Upper lobe of left lung (tissue), 6 donors: Measurements from ENCODE around the gene ABHD18. TPM values are rescaled to one million over a fixed set of nuclear protein-coding genes. Genes with fewer than 3 reads are reported as not detected.
"Not testable (repeated sequence)": the region's sequence is repeated elsewhere in the genome, so short reads cannot be mapped to it uniquely, and the experiment has no call there.

Experiments
- ATAC-seq, 2 donors: fragments of 200-7000 bp; cut with Tn5 transposase; one replicate each; pipeline ENCODE4 v1.9.1; 2022; ENCODE audit warnings: mild to moderate bottlenecking in 2 of 2, moderate library complexity in 2 of 2; ENCODE audit not compliant: low FRiP score in 2 of 2
- DNase-seq, 2 donors: peaks; one replicate each; pipeline ENCODE4 v3.0.0-alpha.2; 2019 to 2020
- H3K27ac ChIP-seq, 4 donors: fragments of 200-600 bp; sonication (generic); one replicate each; pipeline ENCODE4 v1.5.1; 2016 to 2019
- H3K27me3 ChIP-seq, 4 donors: fragments of 200-600 bp; sonication (generic); one replicate each; pipeline ENCODE4 v1.5.1; 2017 to 2019
- H3K36me3 ChIP-seq, 4 donors: fragments of 200-600 bp; sonication (generic); one replicate each; pipeline ENCODE4 v1.5.1; 2016 to 2019
- H3K4me1 ChIP-seq, 4 donors: fragments of 200-600 bp; sonication (generic); one replicate each; pipeline ENCODE4 v1.5.1; 2018 to 2019
- H3K4me3 ChIP-seq, 4 donors: fragments of 200-600 bp; sonication (generic); one replicate each; pipeline ENCODE4 v1.5.1; 2017 to 2019; ENCODE audit warnings: mild to moderate bottlenecking in 2 of 4, moderate library complexity in 1 of 4
- H3K9me3 ChIP-seq, 4 donors: fragments of 200-600 bp; sonication (generic); one replicate each; pipeline ENCODE4 v1.5.1; 2018 to 2019
- EP300 ChIP-seq, 4 donors: sonication (generic); formaldehyde crosslinking; IDR thresholded peaks; one replicate each; pipeline ENCODE4 v1.5.1; 2017; ENCODE audit warnings: antibody characterized with exemption in 4 of 4, control low read depth in 2 of 4
- POLR2A ChIP-seq, 4 donors: fragments of 450-650 bp; IDR thresholded peaks; one replicate each; pipeline ENCODE4 v1.5.1; 2016 to 2017; ENCODE audit warnings: antibody characterized with exemption in 4 of 4, mild to moderate bottlenecking in 2 of 4
- POLR2AphosphoS5 ChIP-seq, 2 donors: sonication (generic); formaldehyde crosslinking; IDR thresholded peaks; one replicate each; pipeline ENCODE4 v1.5.1; 2017; ENCODE audit warnings: antibody characterized with exemption in 2 of 2
- whole genome bisulfite sequencing, 2 donors: methylation state at CpG; one replicate each; pipeline ENCODE4 v1.1.5; 2017 to 2018; 5-methylcytosine and 5-hydroxymethylcytosine counted together
- total RNA-seq, 6 donors: library from RNA; depleted of rRNA in 4 of 6; stranded (reverse); fragments of >200 nt in 4 of 6; gene quantifications; one replicate each; pipeline versions ENCODE4 v1.1.0 to v1.2.1, GENCODE V29; 2016 to 2021
- TF ChIP-seq, protein P1 (sequence below), 6 experiments: fragments of 450-650 bp in 4 of 6; fragments of 200-600 bp in 2 of 6; sonication (generic) in 2 of 6; IDR thresholded peaks; one replicate each; pipeline ENCODE4 v1.5.1; 2016 to 2019; ENCODE audit warnings: antibody characterized with exemption in 6 of 6
- donor health status: DM: no; HTN: no; CAD: no; lungs with moderate emphysema.
- donor health status: DM: no; HTN: yes; CAD: no; lungs with severe emphysema.

ABHD18 gene
- total RNA-seq, 6 donors from 2014 or later: 9.3 to 30.4 (median 12.0) TPM

DNA sequence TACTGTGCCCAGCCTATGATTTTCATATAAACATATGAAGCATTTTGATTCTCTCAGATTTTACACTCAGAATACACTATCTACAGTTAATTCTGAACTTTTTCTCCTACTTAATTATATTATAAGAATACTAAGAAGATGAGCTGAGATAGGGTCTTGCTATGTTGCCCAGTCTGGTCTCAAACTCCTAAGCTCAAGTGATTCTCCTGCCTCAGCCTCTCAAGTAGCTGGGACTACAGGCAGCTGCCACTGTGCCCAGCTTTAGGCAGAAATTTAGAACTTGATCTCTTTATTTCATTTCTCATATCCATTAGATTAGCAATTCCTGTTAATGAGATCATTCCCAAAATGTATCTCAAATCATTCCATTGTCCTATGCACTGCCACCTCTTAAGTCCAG lies 91.2 kb downstream of the ABHD18 start:
- no peak overlapping the region for H3K4me3 ChIP-seq
- H3K27me3 ChIP-seq: no peaks in the 10 kb centered on the region
- H3K4me1 ChIP-seq: peaks cover 0 to 6% (median 0%) of the 10 kb centered on the region in 4 donors
- ATAC-seq (no peak), DNase-seq (no peak)
- TF ChIP-seq POLR2A (IDR thresholded peaks at IDR 0.05) (no peak), POLR2AphosphoS5 (IDR thresholded peaks at IDR 0.05) (no peak), EP300 (IDR thresholded peaks at IDR 0.05) (no peak)
- TF ChIP-seq, protein P1, sequence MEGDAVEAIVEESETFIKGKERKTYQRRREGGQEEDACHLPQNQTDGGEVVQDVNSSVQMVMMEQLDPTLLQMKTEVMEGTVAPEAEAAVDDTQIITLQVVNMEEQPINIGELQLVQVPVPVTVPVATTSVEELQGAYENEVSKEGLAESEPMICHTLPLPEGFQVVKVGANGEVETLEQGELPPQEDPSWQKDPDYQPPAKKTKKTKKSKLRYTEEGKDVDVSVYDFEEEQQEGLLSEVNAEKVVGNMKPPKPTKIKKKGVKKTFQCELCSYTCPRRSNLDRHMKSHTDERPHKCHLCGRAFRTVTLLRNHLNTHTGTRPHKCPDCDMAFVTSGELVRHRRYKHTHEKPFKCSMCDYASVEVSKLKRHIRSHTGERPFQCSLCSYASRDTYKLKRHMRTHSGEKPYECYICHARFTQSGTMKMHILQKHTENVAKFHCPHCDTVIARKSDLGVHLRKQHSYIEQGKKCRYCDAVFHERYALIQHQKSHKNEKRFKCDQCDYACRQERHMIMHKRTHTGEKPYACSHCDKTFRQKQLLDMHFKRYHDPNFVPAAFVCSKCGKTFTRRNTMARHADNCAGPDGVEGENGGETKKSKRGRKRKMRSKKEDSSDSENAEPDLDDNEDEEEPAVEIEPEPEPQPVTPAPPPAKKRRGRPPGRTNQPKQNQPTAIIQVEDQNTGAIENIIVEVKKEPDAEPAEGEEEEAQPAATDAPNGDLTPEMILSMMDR (IDR thresholded peaks at IDR 0.05): no peak
- no peaks in the 10 kb centered on the region for H3K9me3 ChIP-seq
- no peak overlapping the region for H3K27ac ChIP-seq
- no peaks in the 10 kb centered on the region for H3K36me3 ChIP-seq

DNA sequence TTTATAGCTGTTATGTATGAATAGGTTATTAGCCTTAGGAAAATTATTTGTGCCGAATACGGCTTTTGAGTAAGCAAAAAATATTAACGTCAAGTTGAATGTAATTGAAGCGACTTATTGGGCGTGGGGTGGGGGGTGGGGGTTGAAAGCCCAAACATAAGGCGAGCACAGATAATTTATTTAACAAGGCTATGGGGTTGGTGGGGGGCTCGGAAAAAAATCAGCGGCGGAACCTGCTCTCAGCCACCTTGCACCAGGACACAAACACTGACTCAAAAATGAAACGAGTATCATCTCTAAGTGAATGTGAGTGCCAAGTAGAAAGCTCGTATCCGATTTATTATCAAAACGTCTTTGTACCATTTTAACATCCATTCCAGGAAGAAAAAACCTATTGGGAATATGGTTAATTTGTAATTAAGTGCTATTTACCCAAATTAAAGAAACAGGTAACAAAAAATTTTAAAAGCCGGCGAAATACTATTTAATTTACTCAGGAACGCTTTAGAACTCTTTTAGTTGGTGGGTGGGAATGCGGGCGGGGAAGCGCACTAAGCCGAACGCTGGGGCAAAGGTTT lies 95.0 kb downstream of the ABHD18 start:
- Histone ChIP-seq H3K4me1 (peaks cover 0 to 18% (median 6%) of the 10 kb centered on the region in 4 donors), H3K9me3 (no peaks in the 10 kb centered on the region), H3K27me3 (no peaks in the 10 kb centered on the region), H3K4me3 (peak overlapping the region; percentile 68 to 92 (median 88)), H3K36me3 (no peaks in the 10 kb centered on the region), H3K27ac (peak overlapping the region; percentile 92 to 95 (median 94))
- ATAC-seq (no peak), DNase-seq (no peak)
- 21 to 30% methylated on average over 21 of the region's 21 CpGs for WGBS, 2 donors
- TF ChIP-seq, protein P1 (IDR thresholded peaks at IDR 0.05): no peak
- no peak for TF ChIP-seq POLR2AphosphoS5 (IDR thresholded peaks at IDR 0.05)
- TF ChIP-seq POLR2A (IDR thresholded peaks at IDR 0.05): no peak
- TF ChIP-seq EP300 (IDR thresholded peaks at IDR 0.05): no peak

DNA sequence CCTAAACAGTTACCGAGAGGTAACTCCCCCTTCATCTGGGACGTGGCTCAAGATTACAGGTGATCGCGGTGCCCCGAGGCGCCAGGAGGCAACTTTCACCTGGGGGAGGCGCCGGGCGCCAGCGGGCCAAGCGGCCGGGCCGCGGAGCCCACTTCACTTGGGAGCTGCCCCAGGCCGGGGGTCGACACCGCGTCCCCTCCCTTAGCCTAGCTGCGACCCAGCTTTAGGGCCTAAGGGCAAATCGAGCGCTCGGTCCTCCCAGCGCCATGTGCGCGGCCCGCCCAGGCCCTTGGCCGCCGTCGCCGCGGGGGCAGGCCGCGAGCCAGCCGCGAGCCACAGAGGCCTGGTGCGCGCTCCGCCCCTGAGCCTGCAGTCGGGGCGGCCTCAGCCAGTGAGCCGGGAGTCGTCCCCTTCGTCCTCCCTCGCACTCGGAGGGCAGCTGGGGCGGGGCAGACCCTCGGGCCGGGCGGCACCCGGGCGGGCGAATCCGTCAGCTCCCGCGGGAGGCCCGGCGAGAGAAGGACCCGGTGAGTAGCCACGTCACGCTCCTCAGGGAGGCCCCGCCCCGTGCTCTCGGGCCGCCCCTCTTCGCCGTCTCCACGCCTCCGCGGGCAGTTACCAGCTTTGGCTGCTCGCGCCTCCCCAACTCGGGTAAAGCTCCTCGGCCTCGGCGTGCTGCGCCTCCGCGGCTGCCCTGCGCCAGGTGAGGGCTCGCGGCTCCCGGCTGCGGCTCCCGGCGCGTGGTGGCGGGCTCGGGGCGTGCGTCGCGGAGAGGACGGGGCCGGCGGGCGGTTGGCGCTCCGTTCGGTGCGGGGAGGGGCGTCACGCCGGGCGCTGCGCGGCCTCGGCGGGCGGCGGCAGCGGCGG lies 95.7 kb downstream of the ABHD18 start, which contains the start of gene LARP1B:
TSS of gene LARP1B (plus strand) at position 614 of the 867 bp plus-strand sequence. CDS start 13,640 bp downstream, outside the sequence.
- Histone ChIP-seq H3K27me3 (no peaks in the 10 kb centered on the region), H3K9me3 (no peaks in the 10 kb centered on the region), H3K27ac (peak within 1 kb of the TSS; percentile 92 to 95 (median 94)), H3K36me3 (no peaks in the 10 kb centered on the region), H3K4me3 (peak within 1 kb of the TSS; percentile 83 to 92 (median 88)), H3K4me1 (peaks cover 0 to 21% (median 6%) of the 10 kb centered on the region in 4 donors)
- ATAC-seq (peak; percentile 97 to 99), DNase-seq (peak; percentile 97 to 99)
- TF ChIP-seq EP300 (IDR thresholded peaks at IDR 0.05): peak in 1 of 4 donors; percentile 9
- TF ChIP-seq POLR2AphosphoS5 (IDR thresholded peaks at IDR 0.05): peak; percentile 43 to 87
- TF ChIP-seq, protein P1 (IDR thresholded peaks at IDR 0.05): peak in 1 of 6 experiments; percentile 10
- peak in 3 of 4 donors; percentile 72 to 95 (median 85) for TF ChIP-seq POLR2A (IDR thresholded peaks at IDR 0.05)
- WGBS, 2 donors: 0 to 1% methylated on average over 1 to 26 of the region's 112 CpGs

- Histone ChIP-seq H3K36me3 (no peaks in the 10 kb centered on the region), H3K27ac (peak overlapping the region; percentile 92 to 95 (median 94)), H3K4me1 (peaks cover 0 to 21% (median 6%) of the 10 kb centered on the region in 4 donors), H3K4me3 (peak overlapping the region; percentile 83 to 92 (median 88)), H3K27me3 (no peaks in the 10 kb centered on the region), H3K9me3 (no peaks in the 10 kb centered on the region)
- TF ChIP-seq, protein P1 (IDR thresholded peaks at IDR 0.05): peak in 1 of 6 experiments; percentile 24
- TF ChIP-seq POLR2AphosphoS5 (IDR thresholded peaks at IDR 0.05): peak; percentile 36 to 45
- no peak for TF ChIP-seq EP300 (IDR thresholded peaks at IDR 0.05)
- no peak for TF ChIP-seq POLR2A (IDR thresholded peaks at IDR 0.05)
- WGBS, 2 donors: 0 to 1% methylated on average over 16 to 77 of the region's 101 CpGs
- peak in 1 of 2 donors; percentile 58 for DNase-seq
- ATAC-seq: peak; percentile 24 to 51
These were observed 96.6 kb downstream of the ABHD18 start for GRCh38 chr4:128061566-128062536.

DNA sequence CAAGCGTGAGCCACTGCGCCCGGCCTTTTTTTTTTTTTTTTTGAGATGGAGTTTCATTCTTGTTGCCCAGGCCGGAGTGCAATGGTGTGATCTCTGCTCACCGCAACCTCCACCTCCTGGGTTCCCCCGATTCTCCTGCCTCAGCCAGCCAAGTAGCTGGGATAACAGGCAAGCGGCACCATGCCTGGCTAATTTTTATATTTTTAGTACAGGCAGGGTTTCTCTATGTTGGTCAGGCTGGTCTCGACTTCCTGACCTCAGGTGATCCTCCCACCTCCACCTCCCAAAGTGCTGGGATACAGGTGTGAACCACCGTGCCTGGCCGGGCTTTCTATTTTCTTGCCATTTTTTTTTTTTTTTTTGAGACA lies 101.2 kb downstream of the ABHD18 start:
- not testable (repeated sequence) for H3K27me3 ChIP-seq, H3K27ac ChIP-seq, DNase-seq, ATAC-seq, H3K4me3 ChIP-seq, H3K36me3 ChIP-seq, H3K9me3 ChIP-seq
- H3K4me1 ChIP-seq: peaks cover 0 to 15% (median 6%) of the 10 kb centered on the region in 4 donors
- WGBS, 2 donors: 94 to 95% methylated on average over 10 of the region's 10 CpGs
